ENCODE measurements around the gene OXTR. TPM values are rescaled to one million over a fixed set of nuclear protein-coding genes. Genes with fewer than 3 reads are reported as not detected.

Gene OXTR
- total RNA-seq, 1 experiment from 2014 or later: 3.6 TPM

- ChIA-PET POLR2A (no interaction called here), CTCF (interaction anchor here (0.8 kb wide), 1 partner anchor 113 kb away, joined by 3 read pairs; no protein-coding TSS in a partner anchor)
- peak; percentile 24; the same call in 1 of the 2 replicates for ATAC-seq
- H3K27ac Mint-ChIP-seq: no peak overlapping the region
- H3K4me3 Mint-ChIP-seq: no peak overlapping the region
- peaks cover 3% of the 10 kb centered on the region; the same call in 1 of the 2 replicates for H3K27me3 Mint-ChIP-seq (ENCODE audit: low read depth)
- no peak for TF ChIP-seq ZBTB43 (CRISPR knock-in tag; IDR thresholded peaks at IDR 0.05)
- TF ChIP-seq, protein P1, sequence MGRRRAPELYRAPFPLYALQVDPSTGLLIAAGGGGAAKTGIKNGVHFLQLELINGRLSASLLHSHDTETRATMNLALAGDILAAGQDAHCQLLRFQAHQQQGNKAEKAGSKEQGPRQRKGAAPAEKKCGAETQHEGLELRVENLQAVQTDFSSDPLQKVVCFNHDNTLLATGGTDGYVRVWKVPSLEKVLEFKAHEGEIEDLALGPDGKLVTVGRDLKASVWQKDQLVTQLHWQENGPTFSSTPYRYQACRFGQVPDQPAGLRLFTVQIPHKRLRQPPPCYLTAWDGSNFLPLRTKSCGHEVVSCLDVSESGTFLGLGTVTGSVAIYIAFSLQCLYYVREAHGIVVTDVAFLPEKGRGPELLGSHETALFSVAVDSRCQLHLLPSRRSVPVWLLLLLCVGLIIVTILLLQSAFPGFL (CRISPR knock-in tag; IDR thresholded peaks at IDR 0.05; ENCODE audit: borderline replicate concordance): no peak
- no peak for TF ChIP-seq FOXP4 (CRISPR knock-in tag; IDR thresholded peaks at IDR 0.05)
- TF ChIP-seq GABPB1 (CRISPR knock-in tag; IDR thresholded peaks at IDR 0.05): no peak
- no peak for DNase-seq (ENCODE audit: low spot score)
- peaks cover 12% of the 10 kb centered on the region for H3K4me1 Mint-ChIP-seq
- 0 out of 2 replicates have a peak, but pooled peaks cover 3% of the 10 kb centered on the region for H3K9me3 Mint-ChIP-seq
- no peaks in the 10 kb centered on the region for H3K36me3 Mint-ChIP-seq
Measured at GRCh38 chr3:8776406-8776805, 7.0 kb upstream of the OXTR start.

GRCh38 chr3:8775602-8776001, 6.2 kb upstream of the OXTR start:
- H3K4me1 Mint-ChIP-seq: peaks cover 20% of the 10 kb centered on the region
- POLR2A ChIA-PET: interaction anchor here (0.7 kb wide), 1 partner anchor 80 kb away, joined by 4 read pairs; no protein-coding TSS in a partner anchor
- H3K9me3 Mint-ChIP-seq: 0 out of 2 replicates have a peak, but pooled peaks cover 3% of the 10 kb centered on the region
- CTCF ChIA-PET: no interaction called here
- no peak overlapping the region for H3K27ac Mint-ChIP-seq
- TF ChIP-seq ARID4B (CRISPR knock-in tag; IDR thresholded peaks at IDR 0.05; ENCODE audit: borderline replicate concordance) (no peak), MLX (CRISPR knock-in tag; IDR thresholded peaks at IDR 0.05) (no peak), ZNF281 (CRISPR knock-in tag; IDR thresholded peaks at IDR 0.05) (no peak), NFATC4 (CRISPR knock-in tag; IDR thresholded peaks at IDR 0.05) (no peak), TCF7 (CRISPR knock-in tag; IDR thresholded peaks at IDR 0.05; ENCODE audit: low read depth) (no peak), GABPB1 (CRISPR knock-in tag; IDR thresholded peaks at IDR 0.05) (no peak), EMX1 (CRISPR knock-in tag; IDR thresholded peaks at IDR 0.05) (no peak), KAT7 (CRISPR knock-in tag; IDR thresholded peaks at IDR 0.05; ENCODE audit: borderline replicate concordance) (no peak), RELA (CRISPR knock-in tag; IDR thresholded peaks at IDR 0.05; ENCODE audit: borderline replicate concordance) (no peak), SMAD3 (CRISPR knock-in tag; IDR thresholded peaks at IDR 0.05; ENCODE audit: borderline replicate concordance) (no peak), CREM (CRISPR knock-in tag; IDR thresholded peaks at IDR 0.05) (no peak)
- TF ChIP-seq, protein P2, sequence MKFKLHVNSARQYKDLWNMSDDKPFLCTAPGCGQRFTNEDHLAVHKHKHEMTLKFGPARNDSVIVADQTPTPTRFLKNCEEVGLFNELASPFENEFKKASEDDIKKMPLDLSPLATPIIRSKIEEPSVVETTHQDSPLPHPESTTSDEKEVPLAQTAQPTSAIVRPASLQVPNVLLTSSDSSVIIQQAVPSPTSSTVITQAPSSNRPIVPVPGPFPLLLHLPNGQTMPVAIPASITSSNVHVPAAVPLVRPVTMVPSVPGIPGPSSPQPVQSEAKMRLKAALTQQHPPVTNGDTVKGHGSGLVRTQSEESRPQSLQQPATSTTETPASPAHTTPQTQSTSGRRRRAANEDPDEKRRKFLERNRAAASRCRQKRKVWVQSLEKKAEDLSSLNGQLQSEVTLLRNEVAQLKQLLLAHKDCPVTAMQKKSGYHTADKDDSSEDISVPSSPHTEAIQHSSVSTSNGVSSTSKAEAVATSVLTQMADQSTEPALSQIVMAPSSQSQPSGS (CRISPR knock-in tag; IDR thresholded peaks at IDR 0.05; ENCODE audit: borderline replicate concordance, low read depth): no peak
- ATAC-seq (no peak), DNase-seq (ENCODE audit: low spot score) (no peak)
- no peak overlapping the region for H3K4me3 Mint-ChIP-seq
- H3K27me3 Mint-ChIP-seq (ENCODE audit: low read depth): peaks cover 3% of the 10 kb centered on the region; the same call in 1 of the 2 replicates
- H3K36me3 Mint-ChIP-seq: no peaks in the 10 kb centered on the region
